Measurements from ENCODE around the gene C2orf92. TPM values are rescaled to one million over a fixed set of nuclear protein-coding genes. Genes with fewer than 3 reads are reported as not detected.

Gene C2orf92
- total RNA-seq, 2 experiments from 2014 or later, result 5.9 to 11.2 TPM

- DNase-seq (ENCODE audit: low spot score), result no peak
- H3K4me2 ChIP-seq (ENCODE audit: low read length), result no peak overlapping the region
- H3K4me3 ChIP-seq (ENCODE audit: low read depth, low read length, poor library complexity, severe bottlenecking), result no peak overlapping the region
- H3K9me2 ChIP-seq (ENCODE audit: insufficient read depth, low read length), result no peaks in the 10 kb centered on the region
- BruUV-seq (replicated peaks), result no TSS peak
- H3K27ac ChIP-seq (ENCODE audit: low read depth, low read length, poor library complexity, severe bottlenecking), result no peak overlapping the region
- no peaks in the 10 kb centered on the region for H3K9me3 ChIP-seq (ENCODE audit: low read length)
- CTCF ChIA-PET (ENCODE audit: unreplicated experiment), result no interaction called here
- H3K4me1 ChIP-seq (ENCODE audit: insufficient read depth, low read length, poor library complexity, severe bottlenecking), result peaks cover 3% of the 10 kb centered on the region
- POLR2A ChIA-PET, result interaction anchor here (0.7 kb wide), 1 partner anchor 11 kb away, joined by 3 read pairs; the partner anchor contains the start of gene COX5B
- TF ChIP-seq CTCF (conservative IDR thresholded peaks at IDR 0.05; ENCODE audit: low read length), result no peak
- TF ChIP-seq EZH2phosphoT487 (IDR thresholded peaks at IDR 0.05; ENCODE audit: borderline replicate concordance, low read depth, low read length), result no peak
- H4K20me1 ChIP-seq (ENCODE audit: insufficient read depth, low read length), result no peaks in the 10 kb centered on the region
- H3K79me2 ChIP-seq (ENCODE audit: insufficient read depth, low read depth, low read length), result peaks cover 8% of the 10 kb centered on the region; the same call in 1 of the 2 replicates
- intact Hi-C loops (cut with micrococcal nuclease; ENCODE audit: unreplicated experiment), result no loop called here
- H2AFZ ChIP-seq (ENCODE audit: low read length), result no peak overlapping the region
- H3K36me3 ChIP-seq (ENCODE audit: insufficient read depth, low read length), result peaks cover 60% of the 10 kb centered on the region
Measured at GRCh38 chr2:97656905-97657587, 12.5 kb upstream of the C2orf92 start.

- POLR2A ChIA-PET, result no interaction called here
- intact Hi-C loops (cut with micrococcal nuclease; ENCODE audit: unreplicated experiment), result no loop called here
- Histone ChIP-seq H4K20me1 (ENCODE audit: insufficient read depth, low read length) (no peaks in the 10 kb centered on the region), H3K9me3 (ENCODE audit: low read length) (no peaks in the 10 kb centered on the region), H3K79me2 (ENCODE audit: insufficient read depth, low read depth, low read length) (peaks cover 19% of the 10 kb centered on the region; the same call in 1 of the 2 replicates), H3K36me3 (ENCODE audit: insufficient read depth, low read length) (peaks cover 60% of the 10 kb centered on the region), H3K4me2 (ENCODE audit: low read length) (no peak overlapping the region), H3K4me3 (ENCODE audit: low read depth, low read length, poor library complexity, severe bottlenecking) (no peak overlapping the region), H3K27ac (ENCODE audit: low read depth, low read length, poor library complexity, severe bottlenecking) (no peak overlapping the region), H2AFZ (ENCODE audit: low read length) (no peak overlapping the region), H3K9me2 (ENCODE audit: insufficient read depth, low read length) (no peaks in the 10 kb centered on the region), H3K4me1 (ENCODE audit: insufficient read depth, low read length, poor library complexity, severe bottlenecking) (peaks cover 9% of the 10 kb centered on the region)
- CTCF ChIA-PET (ENCODE audit: unreplicated experiment), result no interaction called here
- BruUV-seq (replicated peaks), result no TSS peak
- no peak for DNase-seq (ENCODE audit: low spot score)
- TF ChIP-seq CTCF (conservative IDR thresholded peaks at IDR 0.05; ENCODE audit: low read length) (no peak), EZH2phosphoT487 (IDR thresholded peaks at IDR 0.05; ENCODE audit: borderline replicate concordance, low read depth, low read length) (no peak)
Measured at GRCh38 chr2:97657986-97658690, 11.4 kb upstream of the C2orf92 start.

GRCh38 chr2:97658691-97659157 lies 10.8 kb upstream of the C2orf92 start:
- TF ChIP-seq EZH2phosphoT487 (IDR thresholded peaks at IDR 0.05; ENCODE audit: borderline replicate concordance, low read depth, low read length) (no peak), CTCF (conservative IDR thresholded peaks at IDR 0.05; ENCODE audit: low read length) (no peak)
- Histone ChIP-seq H3K4me2 (ENCODE audit: low read length) (no peak overlapping the region), H3K9me2 (ENCODE audit: insufficient read depth, low read length) (no peaks in the 10 kb centered on the region), H3K36me3 (ENCODE audit: insufficient read depth, low read length) (peaks cover 56% of the 10 kb centered on the region), H4K20me1 (ENCODE audit: insufficient read depth, low read length) (no peaks in the 10 kb centered on the region), H3K4me3 (ENCODE audit: low read depth, low read length, poor library complexity, severe bottlenecking) (no peak overlapping the region), H3K4me1 (ENCODE audit: insufficient read depth, low read length, poor library complexity, severe bottlenecking) (peaks cover 9% of the 10 kb centered on the region), H3K9me3 (ENCODE audit: low read length) (no peaks in the 10 kb centered on the region), H3K79me2 (ENCODE audit: insufficient read depth, low read depth, low read length) (peaks cover 21% of the 10 kb centered on the region; the same call in 1 of the 2 replicates), H2AFZ (ENCODE audit: low read length) (no peak overlapping the region), H3K27ac (ENCODE audit: low read depth, low read length, poor library complexity, severe bottlenecking) (no peak overlapping the region)
- DNase-seq (ENCODE audit: low spot score), result no peak
- intact Hi-C loops (cut with micrococcal nuclease; ENCODE audit: unreplicated experiment), result no loop called here
- ChIA-PET POLR2A (no interaction called here), CTCF (ENCODE audit: unreplicated experiment) (no interaction called here)
- BruUV-seq (replicated peaks), result no TSS peak
